Measurements from ENCODE around the gene MAP2K2. TPM values are rescaled to one million over a fixed set of nuclear protein-coding genes. Genes with fewer than 3 reads are reported as not detected.

MAP2K2 gene
- polyA plus RNA-seq, 2 of the 4 experiments (the other 2 are of a cell fraction): 41.7 to 115 TPM

DNA sequence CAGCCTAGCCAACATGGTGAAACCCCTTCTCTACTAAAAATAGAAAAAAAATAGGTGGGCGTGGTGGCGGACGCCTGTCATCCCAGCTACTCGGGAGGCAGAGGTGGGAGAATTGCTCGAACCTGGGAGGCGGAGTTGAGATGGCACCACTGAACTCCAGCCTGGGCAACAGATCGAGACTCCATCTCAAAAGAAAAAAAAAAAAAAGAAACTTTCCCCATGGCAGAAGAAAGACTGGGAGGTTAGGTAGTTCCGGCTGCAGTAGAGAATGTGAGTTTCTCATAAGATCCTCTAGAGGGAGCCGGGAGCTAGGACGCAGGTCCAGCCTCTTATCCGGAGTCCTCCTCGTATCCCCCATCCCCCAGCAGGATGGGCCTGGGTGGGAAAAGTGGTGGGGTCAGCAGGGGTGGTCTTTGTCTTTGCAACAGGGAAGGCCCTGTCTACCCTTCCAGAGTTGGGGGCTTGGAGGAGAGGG is 16.4 kb upstream of the MAP2K2 start:
- WGBS (ENCODE audit: missing lambda C conversion rate): 23% methylated on average over 12 of the region's 12 CpGs
- peak; percentile 91 to 94 for ATAC-seq
- FAIRE-seq: no peak
- POLR2A ChIA-PET: interaction anchor here (0.6 to 1.4 kb wide), 3 partner anchors 8 to 245 kb away, joined by 3 to 5 read pairs (median 4); partner anchors contain the start of gene EEF2
- H3K4me3 ChIP-seq: no peak overlapping the region
- peak; percentile 88 to 89 for DNase-seq (ENCODE audit: low read depth in 1 of 2, low spot score in 1 of 2)
- peaks cover 23% of the 10 kb centered on the region for H3K4me1 ChIP-seq
- H3K9me3 ChIP-seq: no peaks in the 10 kb centered on the region
- CTCF ChIA-PET: interaction anchor here (0.6 to 6.0 kb wide), 42 partner anchors 8 to 627 kb away, joined by 3 to 66 read pairs (median 4); partner anchors contain the start of genes CREB3L3 and EEF2
- H3K4me2 ChIP-seq: peak overlapping the region; percentile 65
- TF ChIP-seq USF2 (IDR thresholded peaks at IDR 0.05) (no peak), RAD21 (conservative IDR thresholded peaks at IDR 0.05 in 1 of 2, IDR thresholded peaks at IDR 0.05 in 1 of 2) (peak; percentile 68 to 70), SMC3 (IDR thresholded peaks at IDR 0.05) (peak; percentile 60), CTCF (IDR thresholded peaks at IDR 0.05) (peak; percentile 49)
- peak overlapping the region; percentile 77 to 81 for H3K27ac ChIP-seq

GRCh38 chr19:4139614-4140236 is 15.8 kb upstream of the MAP2K2 start:
- CTCF ChIA-PET: interaction anchor here (0.6 to 6.0 kb wide), 41 partner anchors 9 to 374 kb away, joined by 3 to 66 read pairs (median 4); partner anchors contain the start of genes CREB3L3 and EEF2
- POLR2A ChIA-PET: interaction anchor here (0.5 to 1.4 kb wide), 4 partner anchors 9 to 422 kb away, joined by 3 to 5 read pairs (median 4); partner anchors contain the start of gene EEF2
- TF ChIP-seq HEYL (CRISPR knock-in tag; IDR thresholded peaks at IDR 0.05) (no peak), RAD21 (conservative IDR thresholded peaks at IDR 0.05 in 1 of 2, IDR thresholded peaks at IDR 0.05 in 1 of 2) (peak; percentile 52 to 54; a peak in 4 of 5 replicates), HES2 (IDR thresholded peaks at IDR 0.05) (no peak), ZSCAN20 (CRISPR knock-in tag; IDR thresholded peaks at IDR 0.05) (no peak), BHLHE40 (IDR thresholded peaks at IDR 0.05; ENCODE audit: low read depth, low read length) (no peak), RNF2 (IDR thresholded peaks at IDR 0.05; ENCODE audit: borderline replicate concordance, low read depth) (no peak), CBX8 (IDR thresholded peaks at IDR 0.05) (no peak), HDAC2 (IDR thresholded peaks at IDR 0.05) (no peak), HOXA7 (CRISPR knock-in tag; IDR thresholded peaks at IDR 0.05) (no peak), CHD2 (IDR thresholded peaks at IDR 0.05; ENCODE audit: low read length, partially characterized antibody) (no peak), GATA3 (IDR thresholded peaks at IDR 0.05; ENCODE audit: borderline replicate concordance) (no peak), ZFP36 (IDR thresholded peaks at IDR 0.05; ENCODE audit: borderline replicate concordance, partially characterized antibody) (peak; percentile 62), SMC3 (IDR thresholded peaks at IDR 0.05) (peak; percentile 60), NPAS2 (CRISPR knock-in tag; IDR thresholded peaks at IDR 0.05; ENCODE audit: borderline replicate concordance) (no peak), FOXS1 (CRISPR knock-in tag; IDR thresholded peaks at IDR 0.05) (no peak), TFCP2L1 (CRISPR knock-in tag; IDR thresholded peaks at IDR 0.05) (no peak), RFX5 (IDR thresholded peaks at IDR 0.05) (no peak), POLR2AphosphoS2 (conservative IDR thresholded peaks at IDR 0.05; ENCODE audit: low read length) (no peak), ZC3H11A (IDR thresholded peaks at IDR 0.05) (no peak), MYC (IDR thresholded peaks at IDR 0.05; ENCODE audit: borderline replicate concordance, low read length) (no peak), HOXB13 (CRISPR knock-in tag; IDR thresholded peaks at IDR 0.05; ENCODE audit: low read depth) (no peak), USF2 (IDR thresholded peaks at IDR 0.05) (no peak), RARB (CRISPR knock-in tag; IDR thresholded peaks at IDR 0.05) (no peak), ESRRA (IDR thresholded peaks at IDR 0.05; ENCODE audit: borderline replicate concordance, low read length) (no peak), MAX (IDR thresholded peaks at IDR 0.05) (0 out of 2 replicates have a peak, but pooled peaks have one; percentile 14), EHMT2 (IDR thresholded peaks at IDR 0.05; ENCODE audit: low read depth) (no peak), NFE2L2 (conservative IDR thresholded peaks at IDR 0.05; ENCODE audit: low read length) (no peak), EP300 (IDR thresholded peaks at IDR 0.05) (no peak), PBX3 (IDR thresholded peaks at IDR 0.05) (no peak)
- TF ChIP-seq, protein P1, sequence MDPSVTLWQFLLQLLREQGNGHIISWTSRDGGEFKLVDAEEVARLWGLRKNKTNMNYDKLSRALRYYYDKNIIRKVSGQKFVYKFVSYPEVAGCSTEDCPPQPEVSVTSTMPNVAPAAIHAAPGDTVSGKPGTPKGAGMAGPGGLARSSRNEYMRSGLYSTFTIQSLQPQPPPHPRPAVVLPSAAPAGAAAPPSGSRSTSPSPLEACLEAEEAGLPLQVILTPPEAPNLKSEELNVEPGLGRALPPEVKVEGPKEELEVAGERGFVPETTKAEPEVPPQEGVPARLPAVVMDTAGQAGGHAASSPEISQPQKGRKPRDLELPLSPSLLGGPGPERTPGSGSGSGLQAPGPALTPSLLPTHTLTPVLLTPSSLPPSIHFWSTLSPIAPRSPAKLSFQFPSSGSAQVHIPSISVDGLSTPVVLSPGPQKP (IDR thresholded peaks at IDR 0.05; ENCODE audit: low read depth, low read length): no peak

More at GRCh38 chr19:4139614-4140236, 15.8 kb upstream of the MAP2K2 start:
- FAIRE-seq (no peak), DNase-seq (ENCODE audit: low read depth in 1 of 2, low spot score in 1 of 2) (peak; percentile 72 to 76), ATAC-seq (peak; percentile 80 to 89)
- Histone ChIP-seq H3K4me3 (no peak overlapping the region), H3K9me3 (no peaks in the 10 kb centered on the region), H3K4me2 (peak overlapping the region; percentile 65), H3K27ac (peak overlapping the region; percentile 77 to 81), H3K4me1 (peaks cover 20% of the 10 kb centered on the region)
- 22% methylated on average over 14 of the region's 14 CpGs for WGBS (ENCODE audit: missing lambda C conversion rate)

Data from A549 (cell line).